AG04450 (cell line): ENCODE measurements around the gene NEGR1. TPM values are rescaled to one million over a fixed set of nuclear protein-coding genes. Genes with fewer than 3 reads are reported as not detected.

ENCODE experiments used
- CTCF ChIA-PET: fragments of 300-600, 350-600 bp; formaldehyde crosslinking; extraction: SDS; loops from one replicate; lab custom pipeline; 2022; ENCODE audit warnings: antibody characterized with exemption, inconsistent platforms; lab: Charles Lee
- POLR2A ChIA-PET: fragments of 350-600 bp; formaldehyde crosslinking; extraction: SDS; loops from one replicate; lab custom pipeline; 2021; ENCODE audit warnings: antibody characterized with exemption, inconsistent platforms; lab: Yijun Ruan, JAX
- DNase-seq: peaks from one replicate; pipeline ENCODE4 v3.0.0-alpha.2; 2011; ENCODE audit warnings: low read depth, low spot score
- H3K27ac ChIP-seq: one replicate; pipeline ENCODE4 v1.5.1; 2012; ENCODE audit warnings: low read depth, low read length, control low read depth
- H3K27me3 ChIP-seq: one replicate; pipeline ENCODE4 v1.6.0; 2012; ENCODE audit warnings: low read length; ENCODE audit not compliant: control insufficient read depth, insufficient read depth
- H3K4me3 ChIP-seq: 2 replicates; pipeline ENCODE4 v1.5.1; 2011; ENCODE audit warnings: mild to moderate bottlenecking, low read depth, low read length, control low read depth
- H3K9me3 ChIP-seq: 2 replicates; pipeline ENCODE4 v1.5.1; 2012; ENCODE audit warnings: low read length; ENCODE audit not compliant: control insufficient read depth, insufficient read depth
- polyA plus RNA-seq: library from polyadenylated mRNA; depleted of rRNA; stranded (reverse); fragments of >200 nt; gene quantifications from 2 replicates; pipeline ENCODE4 v1.2.3, GENCODE V29; 2011
- TF ChIP-seq, protein P1 (sequence below): IDR thresholded peaks from 2 replicates; pipeline ENCODE4 v1.5.1; 2011; ENCODE audit warnings: low read depth, low read length, control low read depth, inconsistent platforms

The NEGR1 gene
- polyA plus RNA-seq, 1 experiment: 11.3 TPM

DNA sequence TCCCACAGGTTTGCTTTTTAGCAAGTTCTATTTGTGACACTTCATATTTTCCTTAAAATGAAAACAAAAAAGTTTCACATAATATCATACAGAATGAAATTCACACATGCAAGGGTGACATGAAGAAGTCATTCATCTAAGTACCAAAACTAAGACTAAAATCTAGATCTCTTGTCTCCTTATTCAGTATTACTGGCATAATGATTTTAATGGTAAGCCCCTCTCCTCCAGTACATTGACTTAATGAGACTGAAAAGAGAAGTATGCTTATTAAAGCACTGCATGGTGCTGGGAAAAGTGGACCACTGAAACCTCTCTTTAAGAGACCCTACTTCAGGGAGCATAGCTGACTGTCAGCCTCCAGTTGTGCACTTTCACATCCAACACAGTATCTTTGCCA, 99.5 kb downstream of the NEGR1 start:
- ChIA-PET CTCF (interaction anchor here (0.5 to 1.8 kb wide), 2 partner anchors 44 to 443 kb away, joined by 3 to 4 read pairs; no protein-coding TSS in a partner anchor), POLR2A (no interaction called here)
- TF ChIP-seq, protein P1, sequence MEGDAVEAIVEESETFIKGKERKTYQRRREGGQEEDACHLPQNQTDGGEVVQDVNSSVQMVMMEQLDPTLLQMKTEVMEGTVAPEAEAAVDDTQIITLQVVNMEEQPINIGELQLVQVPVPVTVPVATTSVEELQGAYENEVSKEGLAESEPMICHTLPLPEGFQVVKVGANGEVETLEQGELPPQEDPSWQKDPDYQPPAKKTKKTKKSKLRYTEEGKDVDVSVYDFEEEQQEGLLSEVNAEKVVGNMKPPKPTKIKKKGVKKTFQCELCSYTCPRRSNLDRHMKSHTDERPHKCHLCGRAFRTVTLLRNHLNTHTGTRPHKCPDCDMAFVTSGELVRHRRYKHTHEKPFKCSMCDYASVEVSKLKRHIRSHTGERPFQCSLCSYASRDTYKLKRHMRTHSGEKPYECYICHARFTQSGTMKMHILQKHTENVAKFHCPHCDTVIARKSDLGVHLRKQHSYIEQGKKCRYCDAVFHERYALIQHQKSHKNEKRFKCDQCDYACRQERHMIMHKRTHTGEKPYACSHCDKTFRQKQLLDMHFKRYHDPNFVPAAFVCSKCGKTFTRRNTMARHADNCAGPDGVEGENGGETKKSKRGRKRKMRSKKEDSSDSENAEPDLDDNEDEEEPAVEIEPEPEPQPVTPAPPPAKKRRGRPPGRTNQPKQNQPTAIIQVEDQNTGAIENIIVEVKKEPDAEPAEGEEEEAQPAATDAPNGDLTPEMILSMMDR: no peak
- H3K9me3 ChIP-seq: no peaks in the 10 kb centered on the region
- H3K27me3 ChIP-seq: no peaks in the 10 kb centered on the region
- no peak overlapping the region for H3K4me3 ChIP-seq
- DNase-seq: no peak
- H3K27ac ChIP-seq: no peak overlapping the region

DNA sequence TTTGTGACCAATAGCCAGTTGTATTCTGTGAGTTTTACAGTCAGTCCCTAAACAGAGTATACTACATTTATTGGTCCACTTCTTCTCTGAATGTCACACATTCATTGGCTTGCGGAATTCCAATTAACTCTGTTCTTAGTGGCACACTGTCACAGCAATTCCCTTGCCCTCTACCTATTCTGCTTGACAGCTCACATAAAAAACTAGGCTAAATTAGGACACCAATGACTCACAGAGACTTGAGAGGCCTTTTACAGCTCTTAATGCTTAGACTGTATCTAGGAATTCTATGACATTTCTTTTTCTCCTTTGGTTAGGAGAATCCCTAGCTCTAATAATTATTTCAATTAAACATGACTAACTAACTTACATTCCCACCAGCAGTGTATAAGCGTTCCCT, 104.1 kb downstream of the NEGR1 start:
- CTCF ChIA-PET: no interaction called here
- H3K4me3 ChIP-seq: no peak overlapping the region
- TF ChIP-seq, protein P1: no peak
- no peaks in the 10 kb centered on the region for H3K27me3 ChIP-seq
- no peak overlapping the region for H3K27ac ChIP-seq
- POLR2A ChIA-PET: no interaction called here
- no peaks in the 10 kb centered on the region for H3K9me3 ChIP-seq
- DNase-seq: no peak

DNA sequence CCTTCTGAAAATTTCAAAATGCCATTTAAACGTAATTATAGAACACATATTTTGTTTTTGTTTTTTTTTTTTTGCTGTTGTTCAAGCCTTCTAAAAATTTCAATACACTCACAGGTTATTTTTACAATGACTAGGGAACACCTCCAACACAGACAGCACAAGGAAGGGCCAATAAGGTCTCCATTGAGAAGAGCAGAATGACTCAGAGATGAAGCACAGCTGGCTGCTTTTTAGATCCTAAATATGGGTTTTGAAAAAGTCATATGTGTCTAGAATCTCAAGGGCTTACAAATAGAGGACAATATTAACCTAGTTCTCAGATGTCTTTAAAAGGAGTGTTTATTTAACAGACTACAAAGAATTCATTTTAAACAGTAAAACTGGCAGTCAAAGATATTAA, 104.6 kb downstream of the NEGR1 start:
- CTCF ChIA-PET: no interaction called here
- POLR2A ChIA-PET: no interaction called here
- no peak for DNase-seq
- no peak overlapping the region for H3K27ac ChIP-seq
- H3K9me3 ChIP-seq: no peaks in the 10 kb centered on the region
- TF ChIP-seq, protein P1: no peak
- no peak overlapping the region for H3K4me3 ChIP-seq
- H3K27me3 ChIP-seq: no peaks in the 10 kb centered on the region

DNA sequence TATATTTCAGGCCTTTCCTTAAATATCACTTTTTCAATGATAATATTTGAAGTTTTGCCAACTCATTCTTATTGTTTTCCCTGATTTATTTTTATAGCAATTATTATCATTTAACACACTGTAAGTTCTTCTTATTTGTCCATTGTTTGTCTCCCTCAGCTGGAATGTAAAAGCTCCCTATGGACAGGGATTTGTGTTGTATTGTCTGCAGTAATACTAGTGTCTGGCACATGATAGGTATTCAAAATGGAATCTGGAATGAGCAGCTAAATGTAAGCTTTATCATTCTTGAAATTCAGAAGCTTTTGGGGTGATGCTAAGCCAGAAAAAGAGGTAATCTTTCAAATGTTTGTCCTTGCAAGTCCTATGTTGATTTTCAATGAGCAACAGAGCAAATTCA, 112.1 kb downstream of the NEGR1 start:
- Histone ChIP-seq H3K27me3 (no peaks in the 10 kb centered on the region), H3K4me3 (no peak overlapping the region), H3K27ac (no peak overlapping the region), H3K9me3 (no peaks in the 10 kb centered on the region)
- CTCF ChIA-PET: no interaction called here
- TF ChIP-seq, protein P1: no peak
- no peak for DNase-seq
- POLR2A ChIA-PET: no interaction called here

DNA sequence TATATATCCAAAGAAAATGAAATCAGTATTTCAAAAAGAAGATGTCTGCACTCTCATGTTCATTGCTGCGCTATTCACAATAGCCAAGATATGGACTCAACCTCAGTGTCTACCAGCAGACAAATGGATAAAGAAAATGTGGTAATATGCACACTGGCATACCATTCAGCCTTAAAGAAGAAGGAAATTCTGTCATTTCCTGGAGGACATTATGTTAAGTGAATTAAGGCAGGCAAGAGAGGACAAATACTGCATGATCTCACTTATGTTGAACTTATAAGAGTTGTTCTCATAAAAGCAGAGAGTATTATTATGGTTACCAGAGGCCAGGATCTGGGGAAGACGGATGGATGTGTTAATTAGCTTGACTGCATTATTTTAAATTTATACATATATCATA, 115.9 kb downstream of the NEGR1 start:
- Histone ChIP-seq H3K27me3 (no peaks in the 10 kb centered on the region), H3K27ac (no peak overlapping the region), H3K9me3 (no peaks in the 10 kb centered on the region), H3K4me3 (no peak overlapping the region)
- POLR2A ChIA-PET: no interaction called here
- CTCF ChIA-PET: no interaction called here
- no peak for DNase-seq
- TF ChIP-seq, protein P1: no peak
